Right lobe of liver (tissue), 6 donors: ENCODE measurements around the gene OR51L1. TPM values are rescaled to one million over a fixed set of nuclear protein-coding genes. Genes with fewer than 3 reads are reported as not detected.

Source experiments
- ATAC-seq, 4 donors: fragments of 200-7000 bp; cut with Tn5 transposase; one replicate each; pipeline ENCODE4 v1.9.1; 2020; ENCODE audit warnings: mild to moderate bottlenecking in 4 of 4, moderate library complexity in 4 of 4
- DNase-seq, 3 donors: peaks; one replicate each; pipeline ENCODE4 v3.0.0-alpha.2; 2020
- H3K27ac ChIP-seq, 3 donors: fragments of 200-600 bp; one replicate each; pipeline ENCODE4 v1.8.0; 2022
- H3K27me3 ChIP-seq, 2 donors: fragments of 200-600 bp; one replicate each; pipeline ENCODE4 v1.8.0; 2022
- H3K36me3 ChIP-seq, 4 donors: fragments of 200-600 bp; sonication (generic) in 1 of 4; one replicate each; pipeline versions ENCODE4 v1.5.1 to v1.8.0; 2017 to 2022; ENCODE audit warnings: control low read depth in 1 of 4
- H3K4me1 ChIP-seq, 4 donors: fragments of 200-600 bp; sonication (generic) in 1 of 4; one replicate each; pipeline versions ENCODE4 v1.5.1 to v1.8.0; 2017 to 2022; ENCODE audit warnings: control low read depth in 1 of 4
- H3K4me3 ChIP-seq, 3 donors: fragments of 200-600 bp; one replicate each; pipeline ENCODE4 v1.8.0; 2022
- H3K9me3 ChIP-seq, 4 donors: fragments of 200-600 bp; sonication (generic) in 1 of 4; one replicate each; pipeline versions ENCODE4 v1.5.1 to v1.8.0; 2017 to 2022; ENCODE audit warnings: control low read depth in 1 of 4
- POLR2A ChIP-seq: fragments of 450-650 bp; IDR thresholded peaks from one replicate; pipeline ENCODE4 v1.6.1; 2017; ENCODE audit warnings: antibody characterized with exemption, mild to moderate bottlenecking
- WGBS: methylation state at CpG from one replicate; pipeline ENCODE4 v1.1.6; 2018; ENCODE audit warnings: low coverage, low lambda C conversion rate; ENCODE audit not compliant: insufficient coverage; ENCODE audit errors: missing lambda C conversion rate; 5-methylcytosine and 5-hydroxymethylcytosine counted together
- intact Hi-C, 2 donors: fragments of 100-400 bp; cut with DNase I; formaldehyde crosslinking; loops; one replicate each; pipeline versions ENCODE4 v1.11.2 to v1.14.1; 2022
- total RNA-seq, 6 experiments: library from RNA; depleted of rRNA in 2 of 6; stranded (reverse); fragments of >200 nt in 2 of 6; fragmentation: NEBNext Ultra II Directional in 3 of 6; extraction: Animal tissue kit (Norgen Biotek cat#: 25700) in 3 of 6; gene quantifications; one replicate each; pipeline versions ENCODE4 v1.1.0 to v1.2.4, GENCODE V29; 2016 to 2023
- TF ChIP-seq, protein P1 (sequence below), 4 donors: fragments of 200-600 bp in 3 of 4; fragments of 450-650 bp in 1 of 4; IDR thresholded peaks; one replicate each; pipeline versions ENCODE4 v1.5.1 to v1.8.0; 2016 to 2022; ENCODE audit warnings: antibody characterized with exemption in 4 of 4, mild to moderate bottlenecking in 2 of 4
- donor health status: DM: no; HTN: yes; CAD: no.
- donor health status: DM: no; HTN: no; CAD: no.
- donor health status: DM: no; HTN: no; CAD: no.
- donor health status: DM: no; HTN: yes; CAD: no.
- donor health status: DM: no; HTN: yes; CAD: no.

OR51L1 gene
- total RNA-seq, 6 experiments from 2014 or later, result not detected

DNA sequence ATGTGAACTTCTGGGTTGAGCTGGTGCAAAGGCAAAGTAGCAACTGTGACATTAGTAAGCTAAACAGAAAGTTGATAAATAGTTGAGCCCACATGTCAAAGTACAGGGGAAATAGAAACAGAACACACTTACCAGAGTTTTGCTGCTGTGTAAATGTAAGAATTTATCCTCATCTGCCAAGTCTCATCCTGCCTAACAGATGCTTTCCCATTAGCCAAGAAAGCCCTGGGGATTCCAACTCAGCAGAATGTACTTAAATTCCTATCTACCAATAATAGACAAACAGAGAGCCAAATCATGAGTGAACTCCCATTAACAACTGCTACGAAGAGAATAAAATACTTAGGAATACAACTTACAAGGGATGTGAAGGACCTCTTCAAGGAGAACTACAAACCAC is 31.8 kb upstream of the OR51L1 start:
- no peak for ATAC-seq
- no peak overlapping the region for H3K27ac ChIP-seq
- H3K4me1 ChIP-seq, result no peaks in the 10 kb centered on the region
- intact Hi-C loops, result no loop called here
- WGBS, result 44% methylated on average over 1 of the region's 1 CpG
- no peak for DNase-seq
- no peaks in the 10 kb centered on the region for H3K27me3 ChIP-seq
- H3K4me3 ChIP-seq, result no peak overlapping the region
- H3K9me3 ChIP-seq, result peaks cover 0 to 3% (median 0%) of the 10 kb centered on the region in 4 donors
- no peaks in the 10 kb centered on the region for H3K36me3 ChIP-seq
- TF ChIP-seq, protein P1, sequence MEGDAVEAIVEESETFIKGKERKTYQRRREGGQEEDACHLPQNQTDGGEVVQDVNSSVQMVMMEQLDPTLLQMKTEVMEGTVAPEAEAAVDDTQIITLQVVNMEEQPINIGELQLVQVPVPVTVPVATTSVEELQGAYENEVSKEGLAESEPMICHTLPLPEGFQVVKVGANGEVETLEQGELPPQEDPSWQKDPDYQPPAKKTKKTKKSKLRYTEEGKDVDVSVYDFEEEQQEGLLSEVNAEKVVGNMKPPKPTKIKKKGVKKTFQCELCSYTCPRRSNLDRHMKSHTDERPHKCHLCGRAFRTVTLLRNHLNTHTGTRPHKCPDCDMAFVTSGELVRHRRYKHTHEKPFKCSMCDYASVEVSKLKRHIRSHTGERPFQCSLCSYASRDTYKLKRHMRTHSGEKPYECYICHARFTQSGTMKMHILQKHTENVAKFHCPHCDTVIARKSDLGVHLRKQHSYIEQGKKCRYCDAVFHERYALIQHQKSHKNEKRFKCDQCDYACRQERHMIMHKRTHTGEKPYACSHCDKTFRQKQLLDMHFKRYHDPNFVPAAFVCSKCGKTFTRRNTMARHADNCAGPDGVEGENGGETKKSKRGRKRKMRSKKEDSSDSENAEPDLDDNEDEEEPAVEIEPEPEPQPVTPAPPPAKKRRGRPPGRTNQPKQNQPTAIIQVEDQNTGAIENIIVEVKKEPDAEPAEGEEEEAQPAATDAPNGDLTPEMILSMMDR (IDR thresholded peaks at IDR 0.05), result no peak
- TF ChIP-seq POLR2A, result no peak

DNA sequence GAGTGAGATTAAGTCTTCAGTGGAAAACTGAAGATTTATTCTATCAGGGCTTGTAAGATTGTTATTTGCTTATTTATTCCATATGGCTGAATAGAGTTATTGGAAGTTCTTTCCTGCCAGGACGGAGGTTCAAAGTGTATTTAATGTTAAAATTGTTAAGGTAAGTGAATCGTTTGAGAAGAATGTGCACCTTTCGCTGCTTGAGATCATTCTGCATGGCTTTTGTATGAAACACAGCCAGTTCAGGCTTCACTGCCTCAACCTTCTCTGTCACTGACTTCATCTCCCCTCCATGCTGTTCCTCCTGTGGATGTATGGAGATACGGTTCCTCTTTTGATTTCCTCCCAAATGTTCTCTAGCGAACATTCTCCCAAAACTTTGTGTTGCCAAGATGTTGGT is 19.2 kb upstream of the OR51L1 start:
- intact Hi-C loops, result no loop called here

DNA sequence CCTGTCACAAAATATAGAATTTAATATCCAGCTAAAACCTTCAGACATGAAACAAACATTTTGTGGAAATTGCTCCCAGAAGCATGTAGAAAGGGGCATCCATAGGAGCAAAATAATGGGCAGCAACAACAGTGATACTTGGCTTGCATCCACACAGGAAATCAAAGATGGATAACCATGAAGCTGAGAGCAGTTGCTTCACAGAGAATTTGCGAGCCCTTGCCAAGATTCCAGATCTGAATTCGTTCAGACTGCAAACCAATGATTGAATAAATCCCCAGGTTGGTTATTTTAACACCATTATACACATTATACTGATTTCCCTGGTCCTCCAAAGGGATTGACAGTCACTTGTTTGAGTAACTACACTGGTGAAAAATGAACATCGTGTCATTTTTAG is 15.6 kb upstream of the OR51L1 start:
- no peak for TF ChIP-seq POLR2A
- TF ChIP-seq, protein P1 (IDR thresholded peaks at IDR 0.05), result no peak
- no peaks in the 10 kb centered on the region for H3K27me3 ChIP-seq
- H3K9me3 ChIP-seq, result no peaks in the 10 kb centered on the region
- H3K4me3 ChIP-seq, result no peak overlapping the region
- WGBS, result 35% methylated on average over 3 of the region's 3 CpGs
- intact Hi-C loops, result no loop called here
- no peak overlapping the region for H3K27ac ChIP-seq
- no peaks in the 10 kb centered on the region for H3K36me3 ChIP-seq
- ATAC-seq, result no peak
- H3K4me1 ChIP-seq, result peaks cover 0 to 3% (median 0%) of the 10 kb centered on the region in 4 donors
- DNase-seq, result no peak

More for the DNA sequence above, 19.2 kb upstream of the OR51L1 start:
- Histone ChIP-seq H3K4me1 (no peaks in the 10 kb centered on the region), H3K27me3 (no peaks in the 10 kb centered on the region), H3K9me3 (no peaks in the 10 kb centered on the region), H3K36me3 (no peaks in the 10 kb centered on the region), H3K4me3 (no peak overlapping the region), H3K27ac (no peak overlapping the region)
- WGBS, result 66% methylated on average over 5 of the region's 5 CpGs
- ATAC-seq, result no peak
- DNase-seq, result no peak
- TF ChIP-seq POLR2A, result no peak
- TF ChIP-seq, protein P1 (IDR thresholded peaks at IDR 0.05), result no peak

DNA sequence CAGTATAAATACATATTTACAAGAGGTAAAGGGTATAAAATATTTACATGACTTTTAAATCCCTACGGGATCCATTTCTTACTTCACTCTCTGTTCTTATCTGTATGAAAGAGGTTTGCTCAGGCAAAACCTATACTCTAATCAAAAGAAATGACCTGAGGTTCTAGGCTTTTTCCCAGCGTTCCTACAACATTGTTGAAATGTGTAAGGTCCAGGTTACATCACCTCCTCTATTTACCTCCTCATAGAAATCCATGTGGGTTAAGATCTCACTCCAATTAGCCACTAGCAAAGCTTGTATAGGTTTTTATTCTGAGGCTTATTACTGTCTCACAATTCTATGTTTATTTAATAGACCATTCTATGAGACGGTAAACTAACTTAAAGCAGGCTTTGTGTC is 12.0 kb upstream of the OR51L1 start:
- WGBS, result 41% methylated on average over 3 of the region's 3 CpGs
- TF ChIP-seq, protein P1 (IDR thresholded peaks at IDR 0.05), result no peak
- no peak for TF ChIP-seq POLR2A
- no peak overlapping the region for H3K27ac ChIP-seq
- peak in 2 of 4 donors; percentile 65 to 68 for ATAC-seq
- intact Hi-C loops, result no loop called here
- H3K27me3 ChIP-seq, result no peaks in the 10 kb centered on the region
- H3K4me3 ChIP-seq, result no peak overlapping the region
- no peak for DNase-seq
- H3K36me3 ChIP-seq, result no peaks in the 10 kb centered on the region
- peaks cover 0 to 3% (median 0%) of the 10 kb centered on the region in 4 donors for H3K4me1 ChIP-seq
- no peaks in the 10 kb centered on the region for H3K9me3 ChIP-seq

DNA sequence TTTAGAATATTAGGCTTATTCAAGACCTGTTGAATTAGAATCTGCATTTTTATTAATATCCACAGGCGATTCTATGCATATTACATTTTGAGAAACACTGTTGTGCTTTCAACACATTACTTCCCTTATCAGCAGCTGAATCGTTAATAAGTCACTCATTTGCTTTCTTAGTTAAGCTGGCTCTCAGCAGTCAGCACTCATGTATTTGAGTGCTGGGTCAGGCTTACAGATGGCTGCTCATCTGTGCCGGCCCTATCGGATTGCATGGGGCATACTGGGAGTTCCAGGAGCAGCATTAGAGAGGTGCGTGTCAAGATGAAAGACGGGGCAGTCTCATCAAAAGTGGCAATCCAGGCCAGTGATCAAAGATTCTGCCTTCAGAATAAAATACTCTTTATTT is 10.8 kb upstream of the OR51L1 start:
- no peaks in the 10 kb centered on the region for H3K36me3 ChIP-seq
- intact Hi-C loops, result no loop called here
- no peak for DNase-seq
- H3K27ac ChIP-seq, result no peak overlapping the region
- H3K27me3 ChIP-seq, result no peaks in the 10 kb centered on the region
- H3K4me1 ChIP-seq, result peaks cover 0 to 3% (median 0%) of the 10 kb centered on the region in 4 donors
- TF ChIP-seq POLR2A, result no peak
- TF ChIP-seq, protein P1 (IDR thresholded peaks at IDR 0.05), result no peak
- peak in 3 of 4 donors; percentile 19 to 80 (median 59) for ATAC-seq
- 35% methylated on average over 4 of the region's 6 CpGs for WGBS
- no peaks in the 10 kb centered on the region for H3K9me3 ChIP-seq
- H3K4me3 ChIP-seq, result no peak overlapping the region
